GM18511 (cell line): ENCODE results near the gene SYF2.
"Not testable (repeated sequence)": the region's sequence is repeated elsewhere in the genome, so short reads cannot be mapped to it uniquely, and the experiment has no call there.

Experiments
- ATAC-seq: cut with Tn5 transposase; IDR thresholded peaks from one replicate; pipeline ENCODE4 v1.9.1; 2021; ENCODE audit warnings: mild to moderate bottlenecking, moderate library complexity; ENCODE audit not compliant: unreplicated experiment

Gene SYF2

GRCh38 chr1:25232027-25232865 is at the start of gene SYF2:
SYF2 (minus strand) TSS chr1:25232502; CDS start chr1:25232467, 35 bp downstream.
- ATAC-seq = peak; percentile 80

GRCh38 chr1:25279693-25280111 is 47.4 kb upstream of the SYF2 start:
- ATAC-seq = not testable (repeated sequence)

- ATAC-seq = not testable (repeated sequence)
These were observed 46.5 kb upstream of the SYF2 start for GRCh38 chr1:25278790-25279189.

- ATAC-seq = not testable (repeated sequence)
These were observed 46.1 kb upstream of the SYF2 start for GRCh38 chr1:25278358-25278757.

GRCh38 chr1:25277295-25277694 is 45.0 kb upstream of the SYF2 start:
- not testable (repeated sequence) for ATAC-seq

- not testable (repeated sequence) for ATAC-seq
These were observed 43.3 kb upstream of the SYF2 start for GRCh38 chr1:25275648-25276047.

- ATAC-seq = not testable (repeated sequence)
These were observed 39.9 kb upstream of the SYF2 start, which contains the start of gene RHD for GRCh38 chr1:25272238-25272637. RHD (plus strand) TSS chr1:25272509; CDS start chr1:25272548, 39 bp downstream.

- ATAC-seq = not testable (repeated sequence)
These were observed 36.0 kb upstream of the SYF2 start for GRCh38 chr1:25268143-25268760.

- ATAC-seq = peak; percentile 70
These were observed 35.2 kb upstream of the SYF2 start for GRCh38 chr1:25267288-25268142.

GRCh38 chr1:25266554-25267287 is 34.4 kb upstream of the SYF2 start:
- peak; percentile 45 for ATAC-seq

- ATAC-seq = not testable (repeated sequence)
These were observed 28.0 kb upstream of the SYF2 start for GRCh38 chr1:25260336-25260735.

- ATAC-seq = not testable (repeated sequence)
These were observed 27.5 kb upstream of the SYF2 start for GRCh38 chr1:25259813-25260212.

GRCh38 chr1:25257196-25257595 is 24.9 kb upstream of the SYF2 start:
- ATAC-seq = no peak

- no peak for ATAC-seq
These were observed 24.3 kb upstream of the SYF2 start for GRCh38 chr1:25256578-25256965.

GRCh38 chr1:25255706-25256577 is 23.6 kb upstream of the SYF2 start:
- no peak for ATAC-seq

GRCh38 chr1:25253911-25254310 is 21.6 kb upstream of the SYF2 start:
- no peak for ATAC-seq

GRCh38 chr1:25247829-25248754 is 15.8 kb upstream of the SYF2 start:
- ATAC-seq = peak; percentile 60
